DND-41 (cell line): ENCODE data around the gene CEP95.

Source experiments
- EZH2 ChIP-seq: IDR thresholded peaks from 3 replicates; pipeline ENCODE4 v1.6.1; 2012; ENCODE audit warnings: borderline replicate concordance, low read depth, mild to moderate bottlenecking, moderate library complexity, low read length, inconsistent platforms; ENCODE audit not compliant: severe bottlenecking
- TF ChIP-seq, protein P1 (sequence below): IDR thresholded peaks from 2 replicates; pipeline ENCODE4 v1.5.1; 2012; ENCODE audit warnings: borderline replicate concordance, low read length, moderate library complexity, mild to moderate bottlenecking; ENCODE audit not compliant: poor library complexity, severe bottlenecking; ENCODE audit errors: extremely low read depth

- TF ChIP-seq, protein P1, sequence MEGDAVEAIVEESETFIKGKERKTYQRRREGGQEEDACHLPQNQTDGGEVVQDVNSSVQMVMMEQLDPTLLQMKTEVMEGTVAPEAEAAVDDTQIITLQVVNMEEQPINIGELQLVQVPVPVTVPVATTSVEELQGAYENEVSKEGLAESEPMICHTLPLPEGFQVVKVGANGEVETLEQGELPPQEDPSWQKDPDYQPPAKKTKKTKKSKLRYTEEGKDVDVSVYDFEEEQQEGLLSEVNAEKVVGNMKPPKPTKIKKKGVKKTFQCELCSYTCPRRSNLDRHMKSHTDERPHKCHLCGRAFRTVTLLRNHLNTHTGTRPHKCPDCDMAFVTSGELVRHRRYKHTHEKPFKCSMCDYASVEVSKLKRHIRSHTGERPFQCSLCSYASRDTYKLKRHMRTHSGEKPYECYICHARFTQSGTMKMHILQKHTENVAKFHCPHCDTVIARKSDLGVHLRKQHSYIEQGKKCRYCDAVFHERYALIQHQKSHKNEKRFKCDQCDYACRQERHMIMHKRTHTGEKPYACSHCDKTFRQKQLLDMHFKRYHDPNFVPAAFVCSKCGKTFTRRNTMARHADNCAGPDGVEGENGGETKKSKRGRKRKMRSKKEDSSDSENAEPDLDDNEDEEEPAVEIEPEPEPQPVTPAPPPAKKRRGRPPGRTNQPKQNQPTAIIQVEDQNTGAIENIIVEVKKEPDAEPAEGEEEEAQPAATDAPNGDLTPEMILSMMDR = no peak
- TF ChIP-seq EZH2 = no peak
Observed at GRCh38 chr17:64460955-64461354, 45.8 kb upstream of the CEP95 start.
